ENCODE measurements around the gene DICER1.

GRCh38 chr14:95078867-95079266, 78.5 kb downstream of the DICER1 start:
- TF ChIP-seq CTCF (IDR thresholded peaks at IDR 0.05) (no peak), POLR2A (IDR thresholded peaks at IDR 0.05; ENCODE audit: low read length) (no peak), EHF (CRISPR knock-in tag; IDR thresholded peaks at IDR 0.05) (no peak), RNF2 (IDR thresholded peaks at IDR 0.05; ENCODE audit: borderline replicate concordance, low read depth) (no peak), EP300 (IDR thresholded peaks at IDR 0.05) (no peak), PBX3 (IDR thresholded peaks at IDR 0.05) (no peak), HDAC2 (IDR thresholded peaks at IDR 0.05) (no peak), RAD21 (conservative IDR thresholded peaks at IDR 0.05 in 1 of 2, IDR thresholded peaks at IDR 0.05 in 1 of 2) (no peak), CHD2 (IDR thresholded peaks at IDR 0.05; ENCODE audit: low read length, partially characterized antibody) (no peak), FOSB (CRISPR knock-in tag; IDR thresholded peaks at IDR 0.05) (no peak), MAZ (IDR thresholded peaks at IDR 0.05; ENCODE audit: borderline replicate concordance, low read depth, low read length) (no peak)

Measured in A549 (cell line).